Measurements from ENCODE around the gene DENND5A. TPM values are rescaled to one million over a fixed set of nuclear protein-coding genes. Genes with fewer than 3 reads are reported as not detected.

DENND5A gene
- total and polyA plus RNA-seq, 9 of the 15 experiments (the other 6 are each of a cell fraction or from before 2014, with no cell fraction given) = 11.7 to 130 (median 46.3) TPM

- TF ChIP-seq NBN (IDR thresholded peaks at IDR 0.05; ENCODE audit: low read depth) = peak; percentile 60; the same call in 1 of the 2 replicates
- peak; percentile 79 for TF ChIP-seq CBFA2T2 (conservative IDR thresholded peaks at IDR 0.05)
- TF ChIP-seq KDM1A (IDR thresholded peaks at IDR 0.05) = peak; percentile 45 to 49; a peak in 3 of 4 replicates
- no peak for TF ChIP-seq ZNF551 (CRISPR knock-in tag; IDR thresholded peaks at IDR 0.05)
- TF ChIP-seq LEF1 (IDR thresholded peaks at IDR 0.05) = peak; percentile 56; the same call in 1 of the 2 replicates
- peak; percentile 98 for TF ChIP-seq MEIS2 (IDR thresholded peaks at IDR 0.05; ENCODE audit: partially characterized antibody)
- no peak for TF ChIP-seq HINFP (tag; conservative IDR thresholded peaks at IDR 0.05; ENCODE audit: low read depth)
- peak; percentile 67; the same call in 1 of the 2 replicates for TF ChIP-seq SMARCE1 (IDR thresholded peaks at IDR 0.05)
- TF ChIP-seq NFIC (IDR thresholded peaks at IDR 0.05) = peak; percentile 44
- no peak for TF ChIP-seq BCOR (IDR thresholded peaks at IDR 0.05)
- TF ChIP-seq DPF2 (IDR thresholded peaks at IDR 0.05) = peak; percentile 78
- peak; percentile 42; the same call in 1 of the 2 replicates for TF ChIP-seq GATA2 (CRISPR knock-in tag; IDR thresholded peaks at IDR 0.05)
- TF ChIP-seq CBX3 (IDR thresholded peaks at IDR 0.05; ENCODE audit: borderline replicate concordance in 1 of 2, low read length in 2 of 2) = no peak
- TF ChIP-seq MAZ (CRISPR knock-in tag; conservative IDR thresholded peaks at IDR 0.05 in 1 of 2, IDR thresholded peaks at IDR 0.05 in 1 of 2) = no peak
- peak in 1 of 2 experiments; percentile 42; a peak in 1 of 4 replicates for TF ChIP-seq RCOR1 (IDR thresholded peaks at IDR 0.05; ENCODE audit: borderline replicate concordance in 1 of 2, low read depth in 2 of 2, low read length in 2 of 2)
- TF ChIP-seq TRIM24 (IDR thresholded peaks at IDR 0.05) = peak; percentile 38 to 59; a peak in 3 of 4 replicates
- TF ChIP-seq, protein P1, sequence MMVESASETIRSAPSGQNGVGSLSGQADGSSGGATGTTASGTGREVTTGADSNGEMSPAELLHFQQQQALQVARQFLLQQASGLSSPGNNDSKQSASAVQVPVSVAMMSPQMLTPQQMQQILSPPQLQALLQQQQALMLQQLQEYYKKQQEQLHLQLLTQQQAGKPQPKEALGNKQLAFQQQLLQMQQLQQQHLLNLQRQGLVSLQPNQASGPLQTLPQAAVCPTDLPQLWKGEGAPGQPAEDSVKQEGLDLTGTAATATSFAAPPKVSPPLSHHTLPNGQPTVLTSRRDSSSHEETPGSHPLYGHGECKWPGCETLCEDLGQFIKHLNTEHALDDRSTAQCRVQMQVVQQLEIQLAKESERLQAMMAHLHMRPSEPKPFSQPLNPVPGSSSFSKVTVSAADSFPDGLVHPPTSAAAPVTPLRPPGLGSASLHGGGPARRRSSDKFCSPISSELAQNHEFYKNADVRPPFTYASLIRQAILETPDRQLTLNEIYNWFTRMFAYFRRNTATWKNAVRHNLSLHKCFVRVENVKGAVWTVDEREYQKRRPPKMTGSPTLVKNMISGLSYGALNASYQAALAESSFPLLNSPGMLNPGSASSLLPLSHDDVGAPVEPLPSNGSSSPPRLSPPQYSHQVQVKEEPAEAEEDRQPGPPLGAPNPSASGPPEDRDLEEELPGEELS (CRISPR knock-in tag; IDR thresholded peaks at IDR 0.05; ENCODE audit: borderline replicate concordance) = no peak
- peak; percentile 36; the same call in 1 of the 2 replicates for TF ChIP-seq SOX6 (IDR thresholded peaks at IDR 0.05)
- TF ChIP-seq KLF16 (IDR thresholded peaks at IDR 0.05) = peak; percentile 40; the same call in 1 of the 2 replicates
- TF ChIP-seq, protein P2, sequence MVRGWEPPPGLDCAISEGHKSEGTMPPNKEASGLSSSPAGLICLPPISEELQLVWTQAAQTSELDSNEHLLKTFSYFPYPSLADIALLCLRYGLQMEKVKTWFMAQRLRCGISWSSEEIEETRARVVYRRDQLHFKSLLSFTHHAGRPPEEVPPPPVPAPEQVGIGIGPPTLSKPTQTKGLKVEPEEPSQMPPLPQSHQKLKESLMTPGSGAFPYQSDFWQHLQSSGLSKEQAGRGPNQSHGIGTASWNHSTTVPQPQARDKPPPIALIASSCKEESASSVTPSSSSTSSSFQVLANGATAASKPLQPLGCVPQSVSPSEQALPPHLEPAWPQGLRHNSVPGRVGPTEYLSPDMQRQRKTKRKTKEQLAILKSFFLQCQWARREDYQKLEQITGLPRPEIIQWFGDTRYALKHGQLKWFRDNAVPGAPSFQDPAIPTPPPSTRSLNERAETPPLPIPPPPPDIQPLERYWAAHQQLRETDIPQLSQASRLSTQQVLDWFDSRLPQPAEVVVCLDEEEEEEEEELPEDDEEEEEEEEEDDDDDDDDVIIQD (CRISPR knock-in tag; IDR thresholded peaks at IDR 0.05) = no peak
- TF ChIP-seq KHSRP (IDR thresholded peaks at IDR 0.05) = no peak
- no peak for TF ChIP-seq SAFB2 (IDR thresholded peaks at IDR 0.05; ENCODE audit: borderline replicate concordance, low read depth, low read length, severe bottlenecking)
- peak; percentile 55; the same call in 1 of the 2 replicates for TF ChIP-seq MECOM (CRISPR knock-in tag; IDR thresholded peaks at IDR 0.05)
- peak in 1 of 2 experiments; percentile 41 for TF ChIP-seq E2F6 (IDR thresholded peaks at IDR 0.05; ENCODE audit: borderline replicate concordance in 1 of 2, extremely low read depth in 1 of 2, insufficient read depth in 1 of 2, insufficient read length in 1 of 2, low read depth in 1 of 2, low read length in 1 of 2, poor library complexity in 1 of 2, severe bottlenecking in 1 of 2)
- TF ChIP-seq NCOR1 (IDR thresholded peaks at IDR 0.05) = peak; percentile 76
- TF ChIP-seq PML (IDR thresholded peaks at IDR 0.05; ENCODE audit: low read length) = peak; percentile 54; the same call in 1 of the 2 replicates
Observed at GRCh38 chr11:9099617-9100016, 165.5 kb downstream of the DENND5A start (continued).
